ENCODE measurements around the gene ABHD12. TPM values are rescaled to one million over a fixed set of nuclear protein-coding genes. Genes with fewer than 3 reads are reported as not detected.

ABHD12 gene
- total RNA-seq, 2 experiments from 2014 or later, result 13.4 to 17.0 TPM

DNA sequence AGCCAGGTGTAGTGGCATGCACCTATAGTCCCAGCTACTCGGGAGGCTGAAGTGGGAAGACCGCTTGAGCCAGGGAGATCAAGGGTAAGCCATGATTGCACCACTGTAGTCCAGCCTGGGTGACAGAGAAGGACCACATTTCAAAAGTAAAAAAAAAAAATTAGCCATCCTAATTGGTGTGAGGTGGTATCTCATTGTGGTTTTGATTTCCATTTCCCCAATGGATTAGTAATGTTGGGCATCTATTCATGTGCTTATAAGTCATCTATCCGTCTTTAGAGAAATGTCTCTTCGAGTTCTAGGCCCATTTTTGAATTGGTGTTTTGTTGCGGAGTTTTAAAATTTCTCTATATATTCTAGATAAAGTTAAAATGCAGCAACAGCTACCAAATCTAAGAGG lies 21.7 kb downstream of the ABHD12 start:
- Histone ChIP-seq H3K27ac (ENCODE audit: low read depth in 1 of 2, low read length in 2 of 2) (no peak overlapping the region), H3K4me3 (ENCODE audit: low read length) (no peak overlapping the region), H3K4me1 (ENCODE audit: insufficient read depth, low read length) (no peaks in the 10 kb centered on the region), H3K9me3 (ENCODE audit: control insufficient read depth in 1 of 2, insufficient read depth in 1 of 2, low read length in 2 of 2) (no peaks in the 10 kb centered on the region), H3K27me3 (ENCODE audit: control insufficient read depth in 1 of 2, insufficient read depth in 2 of 2, low read length in 2 of 2) (no peaks in the 10 kb centered on the region), H3K36me3 (ENCODE audit: insufficient read depth, low read length) (no peaks in the 10 kb centered on the region)
- no peak overlapping the region for H3K4me3 Mint-ChIP-seq
- POLR2A ChIA-PET, result no interaction called here
- peaks cover 40% of the 10 kb centered on the region for H3K36me3 Mint-ChIP-seq (ENCODE audit: low read depth)
- no peaks in the 10 kb centered on the region for H3K9me3 Mint-ChIP-seq
- DNase-seq (no peak), ATAC-seq (ENCODE audit: poor library complexity) (no peak)
- H3K4me1 Mint-ChIP-seq (ENCODE audit: low read depth), result peaks cover 14% of the 10 kb centered on the region
- TF ChIP-seq, protein P1, sequence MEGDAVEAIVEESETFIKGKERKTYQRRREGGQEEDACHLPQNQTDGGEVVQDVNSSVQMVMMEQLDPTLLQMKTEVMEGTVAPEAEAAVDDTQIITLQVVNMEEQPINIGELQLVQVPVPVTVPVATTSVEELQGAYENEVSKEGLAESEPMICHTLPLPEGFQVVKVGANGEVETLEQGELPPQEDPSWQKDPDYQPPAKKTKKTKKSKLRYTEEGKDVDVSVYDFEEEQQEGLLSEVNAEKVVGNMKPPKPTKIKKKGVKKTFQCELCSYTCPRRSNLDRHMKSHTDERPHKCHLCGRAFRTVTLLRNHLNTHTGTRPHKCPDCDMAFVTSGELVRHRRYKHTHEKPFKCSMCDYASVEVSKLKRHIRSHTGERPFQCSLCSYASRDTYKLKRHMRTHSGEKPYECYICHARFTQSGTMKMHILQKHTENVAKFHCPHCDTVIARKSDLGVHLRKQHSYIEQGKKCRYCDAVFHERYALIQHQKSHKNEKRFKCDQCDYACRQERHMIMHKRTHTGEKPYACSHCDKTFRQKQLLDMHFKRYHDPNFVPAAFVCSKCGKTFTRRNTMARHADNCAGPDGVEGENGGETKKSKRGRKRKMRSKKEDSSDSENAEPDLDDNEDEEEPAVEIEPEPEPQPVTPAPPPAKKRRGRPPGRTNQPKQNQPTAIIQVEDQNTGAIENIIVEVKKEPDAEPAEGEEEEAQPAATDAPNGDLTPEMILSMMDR (IDR thresholded peaks at IDR 0.05), result no peak
- intact Hi-C loops (cut with DNase I, micrococcal nuclease), result no loop called here
- no peaks in the 10 kb centered on the region for H3K27me3 Mint-ChIP-seq
- no peak overlapping the region for H3K27ac Mint-ChIP-seq
- CTCF ChIA-PET, result no interaction called here

DNA sequence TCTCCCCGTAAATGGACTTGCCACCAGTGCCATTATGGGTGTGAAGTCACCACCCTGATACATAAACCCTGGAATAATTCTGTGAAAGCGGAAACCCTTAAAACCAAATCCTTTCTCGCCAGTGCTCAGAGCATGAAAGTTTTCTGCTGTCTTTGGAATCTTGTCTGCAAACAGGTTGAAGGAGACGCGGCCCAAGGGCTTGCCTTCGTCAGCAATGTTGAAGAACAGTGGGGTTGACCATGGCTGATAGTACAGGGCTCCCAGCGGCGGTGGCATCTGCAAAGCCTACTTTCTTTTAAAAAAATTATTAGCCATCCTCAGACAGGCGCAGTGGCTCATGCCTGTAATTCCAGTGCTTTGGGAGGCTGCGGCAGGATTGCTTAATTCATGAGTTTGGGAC lies 22.1 kb downstream of the ABHD12 start:
- H3K9me3 Mint-ChIP-seq, result no peaks in the 10 kb centered on the region
- Histone ChIP-seq H3K4me3 (ENCODE audit: low read length) (no peak overlapping the region), H3K36me3 (ENCODE audit: insufficient read depth, low read length) (no peaks in the 10 kb centered on the region), H3K4me1 (ENCODE audit: insufficient read depth, low read length) (no peaks in the 10 kb centered on the region), H3K9me3 (ENCODE audit: control insufficient read depth in 1 of 2, insufficient read depth in 1 of 2, low read length in 2 of 2) (no peaks in the 10 kb centered on the region), H3K27me3 (ENCODE audit: control insufficient read depth in 1 of 2, insufficient read depth in 2 of 2, low read length in 2 of 2) (no peaks in the 10 kb centered on the region), H3K27ac (ENCODE audit: low read depth in 1 of 2, low read length in 2 of 2) (no peak overlapping the region)
- H3K4me1 Mint-ChIP-seq (ENCODE audit: low read depth), result peaks cover 14% of the 10 kb centered on the region
- ATAC-seq (ENCODE audit: poor library complexity) (no peak), DNase-seq (no peak)
- no peaks in the 10 kb centered on the region for H3K27me3 Mint-ChIP-seq
- TF ChIP-seq, protein P1 (IDR thresholded peaks at IDR 0.05), result no peak
- H3K4me3 Mint-ChIP-seq, result no peak overlapping the region
- no peak overlapping the region for H3K27ac Mint-ChIP-seq
- ChIA-PET CTCF (interaction anchor here (0.6 kb wide), 1 partner anchor 10 kb away, joined by 3 read pairs; no protein-coding TSS in a partner anchor), POLR2A (no interaction called here)
- peaks cover 39% of the 10 kb centered on the region for H3K36me3 Mint-ChIP-seq (ENCODE audit: low read depth)
- intact Hi-C loops (cut with DNase I, micrococcal nuclease), result no loop called here

- DNase-seq (no peak), ATAC-seq (ENCODE audit: poor library complexity) (no peak)
- Mint-ChIP-seq H3K27ac (no peak overlapping the region), H3K4me3 (no peak overlapping the region), H3K36me3 (ENCODE audit: low read depth) (peaks cover 23% of the 10 kb centered on the region), H3K27me3 (no peaks in the 10 kb centered on the region), H3K4me1 (ENCODE audit: low read depth) (peaks cover 12% of the 10 kb centered on the region), H3K9me3 (no peaks in the 10 kb centered on the region)
- ChIA-PET POLR2A (no interaction called here), CTCF (no interaction called here)
- H3K4me1 ChIP-seq (ENCODE audit: insufficient read depth, low read length), result no peaks in the 10 kb centered on the region
- H3K9me3 ChIP-seq (ENCODE audit: control insufficient read depth in 1 of 2, insufficient read depth in 1 of 2, low read length in 2 of 2), result no peaks in the 10 kb centered on the region
- no peak overlapping the region for H3K27ac ChIP-seq (ENCODE audit: low read depth in 1 of 2, low read length in 2 of 2)
- no peaks in the 10 kb centered on the region for H3K27me3 ChIP-seq (ENCODE audit: control insufficient read depth in 1 of 2, insufficient read depth in 2 of 2, low read length in 2 of 2)
- no peak overlapping the region for H3K4me3 ChIP-seq (ENCODE audit: low read length)
- intact Hi-C loops (cut with DNase I, micrococcal nuclease), result no loop called here
- TF ChIP-seq, protein P1 (IDR thresholded peaks at IDR 0.05), result no peak
- H3K36me3 ChIP-seq (ENCODE audit: insufficient read depth, low read length), result no peaks in the 10 kb centered on the region
Measured at GRCh38 chr20:25364879-25365699, 25.5 kb downstream of the ABHD12 start.
